ENCODE data around the gene NRCAM. TPM values are rescaled to one million over a fixed set of nuclear protein-coding genes. Genes with fewer than 3 reads are reported as not detected.

The NRCAM gene
- total and polyA plus RNA-seq, 10 of the 15 experiments (the other 5 are each of a cell fraction or from before 2014, with no cell fraction given) = 0.30 to 2.0 (median 1.0) TPM

DNA sequence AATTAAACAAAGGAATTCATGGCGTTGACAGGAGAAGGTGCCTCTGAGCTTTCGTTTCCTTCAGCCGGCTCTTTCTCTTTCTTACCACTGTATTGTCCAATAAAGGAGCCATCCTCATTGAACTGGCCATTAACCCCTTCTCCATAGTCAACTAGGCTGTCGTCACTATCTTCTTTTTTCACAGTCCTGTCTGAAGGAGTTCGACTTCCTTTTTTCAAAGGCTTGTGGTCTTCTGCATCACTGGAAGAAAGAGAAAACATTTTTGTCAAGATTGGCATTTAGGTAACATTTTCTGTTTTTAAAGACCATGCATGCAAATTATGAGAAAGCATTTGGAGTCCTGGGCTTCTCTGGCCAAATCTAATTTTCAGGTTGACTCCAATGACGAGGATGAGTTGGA is 306.3 kb downstream of the NRCAM start (continued):
- TF ChIP-seq, protein P1, sequence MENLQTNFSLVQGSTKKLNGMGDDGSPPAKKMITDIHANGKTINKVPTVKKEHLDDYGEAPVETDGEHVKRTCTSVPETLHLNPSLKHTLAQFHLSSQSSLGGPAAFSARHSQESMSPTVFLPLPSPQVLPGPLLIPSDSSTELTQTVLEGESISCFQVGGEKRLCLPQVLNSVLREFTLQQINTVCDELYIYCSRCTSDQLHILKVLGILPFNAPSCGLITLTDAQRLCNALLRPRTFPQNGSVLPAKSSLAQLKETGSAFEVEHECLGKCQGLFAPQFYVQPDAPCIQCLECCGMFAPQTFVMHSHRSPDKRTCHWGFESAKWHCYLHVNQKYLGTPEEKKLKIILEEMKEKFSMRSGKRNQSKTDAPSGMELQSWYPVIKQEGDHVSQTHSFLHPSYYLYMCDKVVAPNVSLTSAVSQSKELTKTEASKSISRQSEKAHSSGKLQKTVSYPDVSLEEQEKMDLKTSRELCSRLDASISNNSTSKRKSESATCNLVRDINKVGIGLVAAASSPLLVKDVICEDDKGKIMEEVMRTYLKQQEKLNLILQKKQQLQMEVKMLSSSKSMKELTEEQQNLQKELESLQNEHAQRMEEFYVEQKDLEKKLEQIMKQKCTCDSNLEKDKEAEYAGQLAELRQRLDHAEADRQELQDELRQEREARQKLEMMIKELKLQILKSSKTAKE (IDR thresholded peaks at IDR 0.05; ENCODE audit: low read depth, poor library complexity, severe bottlenecking) = no peak
- no peak for TF ChIP-seq SMC3 (IDR thresholded peaks at IDR 0.05; ENCODE audit: borderline replicate concordance, low read length)
- TF ChIP-seq HDGF (IDR thresholded peaks at IDR 0.05) = no peak
- TF ChIP-seq RAD51 (IDR thresholded peaks at IDR 0.05) = no peak
- no peak for TF ChIP-seq ETV6 (conservative IDR thresholded peaks at IDR 0.05 in 1 of 2, IDR thresholded peaks at IDR 0.05 in 1 of 2; ENCODE audit: borderline replicate concordance in 1 of 2, low read depth in 1 of 2)
- TF ChIP-seq, protein P2, sequence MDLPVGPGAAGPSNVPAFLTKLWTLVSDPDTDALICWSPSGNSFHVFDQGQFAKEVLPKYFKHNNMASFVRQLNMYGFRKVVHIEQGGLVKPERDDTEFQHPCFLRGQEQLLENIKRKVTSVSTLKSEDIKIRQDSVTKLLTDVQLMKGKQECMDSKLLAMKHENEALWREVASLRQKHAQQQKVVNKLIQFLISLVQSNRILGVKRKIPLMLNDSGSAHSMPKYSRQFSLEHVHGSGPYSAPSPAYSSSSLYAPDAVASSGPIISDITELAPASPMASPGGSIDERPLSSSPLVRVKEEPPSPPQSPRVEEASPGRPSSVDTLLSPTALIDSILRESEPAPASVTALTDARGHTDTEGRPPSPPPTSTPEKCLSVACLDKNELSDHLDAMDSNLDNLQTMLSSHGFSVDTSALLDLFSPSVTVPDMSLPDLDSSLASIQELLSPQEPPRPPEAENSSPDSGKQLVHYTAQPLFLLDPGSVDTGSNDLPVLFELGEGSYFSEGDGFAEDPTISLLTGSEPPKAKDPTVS (IDR thresholded peaks at IDR 0.05; ENCODE audit: low read depth, low read length) = no peak
- no peak for TF ChIP-seq HCFC1 (IDR thresholded peaks at IDR 0.05; ENCODE audit: low read length)
- TF ChIP-seq, protein P3, sequence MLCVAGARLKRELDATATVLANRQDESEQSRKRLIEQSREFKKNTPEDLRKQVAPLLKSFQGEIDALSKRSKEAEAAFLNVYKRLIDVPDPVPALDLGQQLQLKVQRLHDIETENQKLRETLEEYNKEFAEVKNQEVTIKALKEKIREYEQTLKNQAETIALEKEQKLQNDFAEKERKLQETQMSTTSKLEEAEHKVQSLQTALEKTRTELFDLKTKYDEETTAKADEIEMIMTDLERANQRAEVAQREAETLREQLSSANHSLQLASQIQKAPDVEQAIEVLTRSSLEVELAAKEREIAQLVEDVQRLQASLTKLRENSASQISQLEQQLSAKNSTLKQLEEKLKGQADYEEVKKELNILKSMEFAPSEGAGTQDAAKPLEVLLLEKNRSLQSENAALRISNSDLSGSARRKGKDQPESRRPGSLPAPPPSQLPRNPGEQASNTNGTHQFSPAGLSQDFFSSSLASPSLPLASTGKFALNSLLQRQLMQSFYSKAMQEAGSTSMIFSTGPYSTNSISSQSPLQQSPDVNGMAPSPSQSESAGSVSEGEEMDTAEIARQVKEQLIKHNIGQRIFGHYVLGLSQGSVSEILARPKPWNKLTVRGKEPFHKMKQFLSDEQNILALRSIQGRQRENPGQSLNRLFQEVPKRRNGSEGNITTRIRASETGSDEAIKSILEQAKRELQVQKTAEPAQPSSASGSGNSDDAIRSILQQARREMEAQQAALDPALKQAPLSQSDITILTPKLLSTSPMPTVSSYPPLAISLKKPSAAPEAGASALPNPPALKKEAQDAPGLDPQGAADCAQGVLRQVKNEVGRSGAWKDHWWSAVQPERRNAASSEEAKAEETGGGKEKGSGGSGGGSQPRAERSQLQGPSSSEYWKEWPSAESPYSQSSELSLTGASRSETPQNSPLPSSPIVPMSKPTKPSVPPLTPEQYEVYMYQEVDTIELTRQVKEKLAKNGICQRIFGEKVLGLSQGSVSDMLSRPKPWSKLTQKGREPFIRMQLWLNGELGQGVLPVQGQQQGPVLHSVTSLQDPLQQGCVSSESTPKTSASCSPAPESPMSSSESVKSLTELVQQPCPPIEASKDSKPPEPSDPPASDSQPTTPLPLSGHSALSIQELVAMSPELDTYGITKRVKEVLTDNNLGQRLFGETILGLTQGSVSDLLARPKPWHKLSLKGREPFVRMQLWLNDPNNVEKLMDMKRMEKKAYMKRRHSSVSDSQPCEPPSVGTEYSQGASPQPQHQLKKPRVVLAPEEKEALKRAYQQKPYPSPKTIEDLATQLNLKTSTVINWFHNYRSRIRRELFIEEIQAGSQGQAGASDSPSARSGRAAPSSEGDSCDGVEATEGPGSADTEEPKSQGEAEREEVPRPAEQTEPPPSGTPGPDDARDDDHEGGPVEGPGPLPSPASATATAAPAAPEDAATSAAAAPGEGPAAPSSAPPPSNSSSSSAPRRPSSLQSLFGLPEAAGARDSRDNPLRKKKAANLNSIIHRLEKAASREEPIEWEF (IDR thresholded peaks at IDR 0.05; ENCODE audit: insufficient replicate concordance, low read depth, low read length) = no peak
- TF ChIP-seq POLR2A (IDR thresholded peaks at IDR 0.05; ENCODE audit: low read depth, low read length) = no peak
- TF ChIP-seq NBN (IDR thresholded peaks at IDR 0.05) = no peak
